ENCODE data around the gene PPM1N. TPM values are rescaled to one million over a fixed set of nuclear protein-coding genes. Genes with fewer than 3 reads are reported as not detected.

PPM1N gene
- total RNA-seq, 8 experiments from 2014 or later = 0.64 to 4.6 (median 1.2) TPM

GRCh38 chr19:45464852-45465441 lies 33.3 kb upstream of the PPM1N start:
- Histone ChIP-seq H3K4me3 (no peak overlapping the region), H3K27ac (no peak overlapping the region), H3K4me1 (replicated peaks in 1 of 2) (peaks cover 0 to 1% of the 10 kb centered on the region in 2 donors)
- in situ Hi-C loops (cut with MboI; ENCODE audit: low pct_unique_long_range_greater_than_20kb in 2 of 9, low sequenced_read_pairs in 9 of 9, unreplicated experiment in 9 of 9) = no loop called here
- ATAC-seq (replicated peaks in 6 of 8) = no peak
- 0 to 100% (median 10%) methylated on average over 1 to 3 of the region's 8 CpGs; no CpG with 5 or more reads in 6 of the 10 experiments for WGBS, 10 experiments

- no peak for ATAC-seq (replicated peaks in 6 of 8)
- peaks cover 0 to 3% of the 10 kb centered on the region in 2 donors for H3K4me1 ChIP-seq (replicated peaks in 1 of 2)
- in situ Hi-C loops (cut with MboI; ENCODE audit: low pct_unique_long_range_greater_than_20kb in 2 of 9, low sequenced_read_pairs in 9 of 9, unreplicated experiment in 9 of 9) = no loop called here
- H3K4me3 ChIP-seq = peak overlapping the region; percentile 46 to 69 (median 64)
- WGBS, 10 experiments = 0 to 10% (median 0%) methylated on average over 1 to 7 of the region's 11 CpGs; no CpG with 5 or more reads in 4 of the 10 experiments
- H3K27ac ChIP-seq = no peak overlapping the region
Measured at GRCh38 chr19:45467115-45467455, 31.2 kb upstream of the PPM1N start.

GRCh38 chr19:45467456-45468158 lies 30.6 kb upstream of the PPM1N start, which contains the start of gene FOSB:
TSS of gene FOSB (plus strand) at chr19:45467996. CDS start at chr19:45468587, 591 bp downstream.
- WGBS, 10 experiments = 0 to 10% (median 0%) methylated on average over 1 to 5 of the region's 56 CpGs; no CpG with 5 or more reads in 3 of the 10 experiments
- peak; percentile 5 to 43 (median 28) for ATAC-seq (replicated peaks in 6 of 8)
- H3K4me3 ChIP-seq = peak within 1 kb of the TSS; percentile 46 to 69 (median 64)
- in situ Hi-C loops (cut with MboI; ENCODE audit: low pct_unique_long_range_greater_than_20kb in 2 of 9, low sequenced_read_pairs in 9 of 9, unreplicated experiment in 9 of 9) = no loop called here
- peaks cover 0 to 8% of the 10 kb centered on the region in 2 donors for H3K4me1 ChIP-seq (replicated peaks in 1 of 2)
- peak within 1 kb of the TSS; percentile 67 to 83 for H3K27ac ChIP-seq

DNA sequence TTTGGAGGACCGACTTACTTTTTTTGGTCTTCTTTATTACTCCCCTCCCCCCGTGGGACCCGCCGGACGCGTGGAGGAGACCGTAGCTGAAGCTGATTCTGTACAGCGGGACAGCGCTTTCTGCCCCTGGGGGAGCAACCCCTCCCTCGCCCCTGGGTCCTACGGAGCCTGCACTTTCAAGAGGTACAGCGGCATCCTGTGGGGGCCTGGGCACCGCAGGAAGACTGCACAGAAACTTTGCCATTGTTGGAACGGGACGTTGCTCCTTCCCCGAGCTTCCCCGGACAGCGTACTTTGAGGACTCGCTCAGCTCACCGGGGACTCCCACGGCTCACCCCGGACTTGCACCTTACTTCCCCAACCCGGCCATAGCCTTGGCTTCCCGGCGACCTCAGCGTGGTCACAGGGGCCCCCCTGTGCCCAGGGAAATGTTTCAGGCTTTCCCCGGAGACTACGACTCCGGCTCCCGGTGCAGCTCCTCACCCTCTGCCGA lies 30.0 kb upstream of the PPM1N start:
- Histone ChIP-seq H3K4me3 (peak overlapping the region; percentile 46 to 69 (median 64)), H3K4me1 (replicated peaks in 1 of 2) (peaks cover 0 to 11% of the 10 kb centered on the region in 2 donors), H3K27ac (peak overlapping the region; percentile 67 to 83)
- no peak for ATAC-seq (replicated peaks in 6 of 8)
- WGBS, 10 experiments = 0 to 4% (median 0%) methylated on average over 1 to 12 of the region's 31 CpGs; no CpG with 5 or more reads in 1 of the 10 experiments
- in situ Hi-C loops (cut with MboI; ENCODE audit: low pct_unique_long_range_greater_than_20kb in 2 of 9, low sequenced_read_pairs in 9 of 9, unreplicated experiment in 9 of 9) = no loop called here

- in situ Hi-C loops (cut with MboI; ENCODE audit: low pct_unique_long_range_greater_than_20kb in 2 of 9, low sequenced_read_pairs in 9 of 9, unreplicated experiment in 9 of 9) = no loop called here
- peak; percentile 2 to 51 (median 44) for ATAC-seq (replicated peaks in 6 of 8)
- peaks cover 0 to 11% of the 10 kb centered on the region in 2 donors for H3K4me1 ChIP-seq (replicated peaks in 1 of 2)
- WGBS, 10 experiments = 20% methylated on average over 1 of the region's 19 CpGs; no CpG with 5 or more reads in 9 of the 10 experiments
- peak overlapping the region; percentile 46 to 69 (median 64) for H3K4me3 ChIP-seq
- peak overlapping the region; percentile 67 to 83 for H3K27ac ChIP-seq
Measured at GRCh38 chr19:45468803-45469131, 29.5 kb upstream of the PPM1N start.

DNA sequence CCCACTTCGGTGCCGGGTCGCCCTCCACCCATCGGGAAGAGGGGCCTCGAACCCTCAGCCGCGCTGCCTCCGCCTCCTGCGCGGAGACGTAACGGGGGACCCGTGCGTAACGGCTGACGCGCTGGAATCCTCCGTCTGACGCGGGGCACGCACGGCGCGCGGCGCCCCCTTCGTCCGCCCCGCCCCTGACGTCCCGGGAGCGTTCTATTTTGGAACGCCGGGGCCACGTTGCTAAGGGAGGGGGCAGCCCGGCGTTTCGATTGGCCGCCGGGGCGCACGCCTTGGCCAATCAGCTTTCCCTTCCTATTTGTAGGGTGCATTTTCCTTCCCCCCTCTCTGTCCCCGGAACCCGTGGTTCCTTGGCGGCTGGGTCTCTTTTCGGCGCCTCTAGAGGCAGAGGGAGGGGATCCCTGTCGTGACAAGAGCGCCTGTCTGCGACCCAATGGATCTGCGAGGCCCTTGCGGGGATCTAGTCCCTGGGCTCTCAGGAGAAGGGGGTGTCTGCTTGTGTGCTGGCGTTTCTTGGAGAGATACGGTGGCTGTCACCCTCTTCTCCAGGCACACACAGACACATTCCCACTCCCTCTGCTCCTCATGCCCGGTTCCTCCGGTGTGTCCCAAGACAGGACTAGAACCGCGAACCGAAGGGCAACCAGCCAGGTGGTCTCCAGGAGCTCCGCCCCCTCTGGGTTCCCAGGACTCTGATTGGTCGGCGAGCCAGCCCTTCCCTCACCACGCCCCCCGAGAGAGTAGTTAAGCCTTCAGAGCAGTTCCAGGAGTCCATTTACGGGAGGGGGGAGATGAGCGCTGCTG lies 28.9 kb upstream of the PPM1N start:
- H3K4me1 ChIP-seq (replicated peaks in 1 of 2) = peaks cover 0 to 11% of the 10 kb centered on the region in 2 donors
- H3K27ac ChIP-seq = peak overlapping the region; percentile 69 to 83
- ATAC-seq (replicated peaks in 6 of 8) = peak; percentile 31 to 81 (median 76)
- in situ Hi-C loops (cut with MboI; ENCODE audit: low pct_unique_long_range_greater_than_20kb in 2 of 9, low sequenced_read_pairs in 9 of 9, unreplicated experiment in 9 of 9) = no loop called here
- WGBS, 10 experiments = 0% methylated on average over 1 to 5 of the region's 66 CpGs; no CpG with 5 or more reads in 6 of the 10 experiments
- peak overlapping the region; percentile 46 to 69 (median 64) for H3K4me3 ChIP-seq

- peak; percentile 1 to 18 (median 4) for ATAC-seq (replicated peaks in 6 of 8)
- WGBS, 10 experiments = 0 to 26% (median 0%) methylated on average over 1 to 6 of the region's 33 CpGs; no CpG with 5 or more reads in 6 of the 10 experiments
- peak overlapping the region; percentile 46 to 69 (median 64) for H3K4me3 ChIP-seq
- H3K4me1 ChIP-seq (replicated peaks in 1 of 2) = peaks cover 0 to 11% of the 10 kb centered on the region in 2 donors
- H3K27ac ChIP-seq = peak overlapping the region in 1 of 2 donors; percentile 5
- in situ Hi-C loops (cut with MboI; ENCODE audit: low pct_unique_long_range_greater_than_20kb in 2 of 9, low sequenced_read_pairs in 9 of 9, unreplicated experiment in 9 of 9) = no loop called here
Measured at GRCh38 chr19:45469945-45470761, 28.1 kb upstream of the PPM1N start.

DNA sequence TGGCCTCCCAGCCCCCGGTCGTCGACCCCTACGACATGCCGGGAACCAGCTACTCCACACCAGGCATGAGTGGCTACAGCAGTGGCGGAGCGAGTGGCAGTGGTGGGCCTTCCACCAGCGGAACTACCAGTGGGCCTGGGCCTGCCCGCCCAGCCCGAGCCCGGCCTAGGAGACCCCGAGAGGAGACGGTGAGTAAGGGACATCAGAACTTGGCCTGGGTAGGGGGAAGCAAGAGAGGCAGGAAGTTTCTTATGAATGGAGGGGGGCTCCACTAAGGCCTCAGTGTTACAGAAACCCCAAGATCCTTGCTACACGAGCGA lies 27.5 kb upstream of the PPM1N start:
- no peak for ATAC-seq (replicated peaks in 6 of 8)
- in situ Hi-C loops (cut with MboI; ENCODE audit: low pct_unique_long_range_greater_than_20kb in 2 of 9, low sequenced_read_pairs in 9 of 9, unreplicated experiment in 9 of 9) = no loop called here
- Histone ChIP-seq H3K4me1 (replicated peaks in 1 of 2) (peaks cover 0 to 11% of the 10 kb centered on the region in 2 donors), H3K4me3 (no peak overlapping the region), H3K27ac (no peak overlapping the region)
- WGBS, 10 experiments = 75 to 93% (median 90%) methylated on average over 2 to 4 of the region's 15 CpGs; no CpG with 5 or more reads in 7 of the 10 experiments

DNA sequence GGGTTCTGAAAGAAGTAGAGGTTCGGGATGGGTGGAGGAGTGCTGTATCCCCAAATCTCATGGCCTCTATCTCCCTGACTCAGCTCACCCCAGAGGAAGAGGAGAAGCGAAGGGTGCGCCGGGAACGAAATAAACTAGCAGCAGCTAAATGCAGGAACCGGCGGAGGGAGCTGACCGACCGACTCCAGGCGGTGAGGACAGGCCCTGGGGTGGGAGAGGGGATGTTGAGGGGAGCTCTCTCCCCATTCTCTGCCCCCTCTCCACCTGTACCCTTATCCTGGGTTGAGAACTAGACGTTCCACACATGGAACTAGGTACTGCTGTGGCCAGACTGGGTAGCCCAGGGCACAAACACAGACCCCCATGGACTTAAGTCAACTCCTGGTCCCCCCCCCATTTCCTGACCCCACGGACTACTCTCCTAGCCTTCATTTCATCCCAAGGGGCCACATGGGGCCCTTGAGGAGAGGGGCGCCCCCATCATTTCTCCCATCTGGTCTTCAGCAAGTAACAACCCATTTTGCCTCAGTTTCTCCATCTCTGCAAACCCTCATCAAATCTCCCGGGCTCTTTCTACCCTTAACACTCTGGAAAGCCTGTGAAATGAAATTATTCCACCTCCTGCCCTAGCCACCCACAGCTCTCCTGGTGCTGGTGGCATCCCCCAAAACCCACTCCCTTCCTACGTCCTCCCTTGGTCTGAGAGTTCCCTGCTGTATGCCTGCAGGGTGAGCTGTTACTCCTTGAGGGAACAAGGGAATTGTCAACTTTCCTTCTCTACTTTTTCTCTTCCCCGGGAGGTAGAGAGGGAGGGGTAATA lies 26.9 kb upstream of the PPM1N start:
- in situ Hi-C loops (cut with MboI; ENCODE audit: low pct_unique_long_range_greater_than_20kb in 2 of 9, low sequenced_read_pairs in 9 of 9, unreplicated experiment in 9 of 9) = no loop called here

DNA sequence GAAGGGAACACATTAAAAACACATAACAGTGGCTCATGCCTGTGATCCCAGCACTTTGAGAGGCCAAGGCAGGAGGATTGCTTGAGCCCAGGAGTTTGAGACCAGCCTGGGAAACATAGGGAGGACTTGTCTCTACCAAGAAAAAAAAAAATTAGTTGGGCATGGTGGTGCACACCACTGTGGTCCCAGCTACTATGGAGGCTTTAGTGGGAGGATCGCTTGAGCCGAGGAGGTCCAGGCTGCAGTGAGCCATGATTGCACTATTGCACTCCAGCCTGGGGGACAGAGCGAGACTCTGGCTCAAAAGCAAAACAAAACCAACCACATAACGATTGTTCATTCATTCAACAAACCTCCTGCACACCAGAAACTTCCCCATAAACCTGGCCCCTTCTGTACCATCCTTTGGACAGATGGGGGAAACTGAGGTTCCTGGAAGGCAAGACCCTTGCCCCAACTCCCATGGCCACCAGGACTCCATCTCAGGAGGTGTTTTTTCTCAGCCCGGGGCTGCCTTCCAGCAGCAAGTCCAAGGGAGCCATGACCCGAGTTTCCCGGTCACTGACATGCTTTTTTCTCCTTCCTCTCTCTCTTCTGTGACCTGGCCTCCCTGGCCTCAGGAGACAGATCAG lies 26.2 kb upstream of the PPM1N start:
- Histone ChIP-seq H3K4me1 (replicated peaks in 1 of 2) (peaks cover 0 to 11% of the 10 kb centered on the region in 2 donors), H3K4me3 (peak overlapping the region in 1 of 5 donors; percentile 11), H3K27ac (no peak overlapping the region)
- no peak for ATAC-seq (replicated peaks in 6 of 8)
- in situ Hi-C loops (cut with MboI; ENCODE audit: low pct_unique_long_range_greater_than_20kb in 2 of 9, low sequenced_read_pairs in 9 of 9, unreplicated experiment in 9 of 9) = no loop called here
- 0 to 100% (median 82%) methylated on average over 1 to 4 of the region's 7 CpGs; no CpG with 5 or more reads in 4 of the 10 experiments for WGBS, 10 experiments

More for the DNA sequence above, 26.9 kb upstream of the PPM1N start:
- Histone ChIP-seq H3K4me1 (replicated peaks in 1 of 2) (peaks cover 0 to 11% of the 10 kb centered on the region in 2 donors), H3K4me3 (no peak overlapping the region), H3K27ac (no peak overlapping the region)
- 20 to 100% (median 69%) methylated on average over 1 to 6 of the region's 16 CpGs; no CpG with 5 or more reads in 2 of the 10 experiments for WGBS, 10 experiments
- no peak for ATAC-seq (replicated peaks in 6 of 8)
